Stimulated activated CD8-positive, alpha-beta memory T cell treated with anti-CD3 and anti-CD28 coated beads, Interleukin-4, amount 100 ng/mL, for 4 hours (primary cell): ENCODE data around the gene SLC25A28.
A peak's percentile ranks its signal among the peaks of the same experiment; 100 is the strongest.

Source experiments
- DNase-seq, 2 donors: peaks; one replicate each; pipeline ENCODE4 v3.0.0-alpha.2; 2020; ENCODE audit warnings: low read depth in 2 of 2, low spot score in 1 of 2

The SLC25A28 gene

GRCh38 chr10:99619851-99620710, at the start of gene SLC25A28:
TSS of gene SLC25A28 (minus strand) at chr10:99620439. CDS start at chr10:99620335, 104 bp downstream.
- peak in 1 of 2 donors; percentile 77 for DNase-seq

GRCh38 chr10:99667108-99667751, 47.0 kb upstream of the SLC25A28 start:
- DNase-seq: no peak

- no peak for DNase-seq
Observed at GRCh38 chr10:99665304-99665703, 45.1 kb upstream of the SLC25A28 start.

GRCh38 chr10:99661377-99661763, 41.1 kb upstream of the SLC25A28 start:
- DNase-seq: no peak

- DNase-seq: no peak
Observed at GRCh38 chr10:99660662-99661376, 40.6 kb upstream of the SLC25A28 start.

GRCh38 chr10:99659868-99660366, 39.7 kb upstream of the SLC25A28 start:
- DNase-seq: no peak

- peak; percentile 56 to 78 for DNase-seq
Observed at GRCh38 chr10:99659031-99659867, 39.0 kb upstream of the SLC25A28 start, which contains the start of gene ENTPD7. TSS of gene ENTPD7 (plus strand) at chr10:99659509. CDS start at chr10:99659957, 448 bp downstream.

- peak; percentile 28 to 31 for DNase-seq
Observed at GRCh38 chr10:99658622-99659030, 38.4 kb upstream of the SLC25A28 start.

- DNase-seq: no peak
Observed at GRCh38 chr10:99656199-99657064, 36.2 kb upstream of the SLC25A28 start.

GRCh38 chr10:99654390-99655175, 34.3 kb upstream of the SLC25A28 start:
- DNase-seq: no peak

- no peak for DNase-seq
Observed at GRCh38 chr10:99652800-99653390, 32.7 kb upstream of the SLC25A28 start.

- DNase-seq: no peak
Observed at GRCh38 chr10:99648717-99649116, 28.5 kb upstream of the SLC25A28 start.

- DNase-seq: no peak
Observed at GRCh38 chr10:99647601-99648151, 27.4 kb upstream of the SLC25A28 start.

- no peak for DNase-seq
Observed at GRCh38 chr10:99633832-99634231, 13.6 kb upstream of the SLC25A28 start.

- no peak for DNase-seq
Observed at GRCh38 chr10:99631496-99631895, 11.3 kb upstream of the SLC25A28 start.

GRCh38 chr10:99630991-99631390, 10.8 kb upstream of the SLC25A28 start:
- DNase-seq: no peak

GRCh38 chr10:99630433-99630832, 10.2 kb upstream of the SLC25A28 start:
- no peak for DNase-seq

GRCh38 chr10:99629625-99629978, 9.4 kb upstream of the SLC25A28 start:
- no peak for DNase-seq
